Stimulated activated CD8-positive, alpha-beta memory T cell treated with anti-CD3 and anti-CD28 coated beads, Interleukin-15, amount 100 ng/mL, for 4 hours (primary cell): ENCODE data around the gene ARRDC2.
"Not testable (repeated sequence)": the region's sequence is repeated elsewhere in the genome, so short reads cannot be mapped to it uniquely, and the experiment has no call there.

Experiments used
- DNase-seq, 2 donors: peaks; one replicate each; pipeline ENCODE4 v3.0.0-alpha.2; 2020; ENCODE audit warnings: low read depth in 2 of 2

The ARRDC2 gene

GRCh38 chr19:17989425-17990094, 18.4 kb upstream of the ARRDC2 start:
- no peak for DNase-seq

GRCh38 chr19:17993076-17993813, 14.7 kb upstream of the ARRDC2 start:
- DNase-seq: no peak

GRCh38 chr19:17996826-17997316, 11.1 kb upstream of the ARRDC2 start:
- DNase-seq: peak; percentile 60 to 64

GRCh38 chr19:17997969-17998826, 9.8 kb upstream of the ARRDC2 start:
- DNase-seq: no peak

GRCh38 chr19:17998827-17999150, 9.2 kb upstream of the ARRDC2 start:
- DNase-seq: no peak

- no peak for DNase-seq
Measured at GRCh38 chr19:17999684-18000479, 8.1 kb upstream of the ARRDC2 start.

GRCh38 chr19:18000480-18000914, 7.5 kb upstream of the ARRDC2 start:
- DNase-seq: no peak

- peak; percentile 83 to 91 for DNase-seq
Measured at GRCh38 chr19:18000915-18001776, 6.8 kb upstream of the ARRDC2 start.

GRCh38 chr19:18001777-18002345, 6.1 kb upstream of the ARRDC2 start:
- DNase-seq: no peak

GRCh38 chr19:18002347-18002850, 5.6 kb upstream of the ARRDC2 start:
- no peak for DNase-seq

GRCh38 chr19:18005750-18006149, 2.2 kb upstream of the ARRDC2 start:
- DNase-seq: not testable (repeated sequence)

GRCh38 chr19:18007044-18007916, 690 bp upstream of the ARRDC2 start:
- DNase-seq: peak; percentile 56 to 67

GRCh38 chr19:18008814-18009213, 844 bp downstream of the ARRDC2 start:
- DNase-seq: no peak

GRCh38 chr19:18009412-18010066, 1.6 kb downstream of the ARRDC2 start:
- DNase-seq: no peak

- DNase-seq: no peak
Measured at GRCh38 chr19:18010149-18010548, 2.2 kb downstream of the ARRDC2 start.

- DNase-seq: no peak
Measured at GRCh38 chr19:18013210-18014111, 5.5 kb downstream of the ARRDC2 start.

- no peak for DNase-seq
Measured at GRCh38 chr19:18014197-18014596, 6.2 kb downstream of the ARRDC2 start.
